ENCODE measurements around the gene PRIMA1. TPM values are rescaled to one million over a fixed set of nuclear protein-coding genes. Genes with fewer than 3 reads are reported as not detected.

The PRIMA1 gene
- total and polyA plus RNA-seq, 8 donors = 1.2 to 9.9 (median 4.9) TPM

GRCh38 chr14:93765155-93765554 is 23.1 kb downstream of the PRIMA1 start:
- Histone ChIP-seq H3K9me3 (no peaks in the 10 kb centered on the region), H3K36me3 (peaks cover 0 to 17% (median 4%) of the 10 kb centered on the region in 4 donors), H3K27ac (peak overlapping the region in 4 of 5 donors; percentile 21 to 87 (median 65)), H3K4me3 (no peak overlapping the region), H3K27me3 (peaks cover 0 to 10% (median 0%) of the 10 kb centered on the region in 3 donors), H3K4me1 (peaks cover 4 to 56% (median 17%) of the 10 kb centered on the region in 4 donors)
- TF ChIP-seq CTCF (IDR thresholded peaks at IDR 0.05) = no peak
- peak in 2 of 3 donors; percentile 21 to 43 for TF ChIP-seq POLR2AphosphoS5 (IDR thresholded peaks at IDR 0.05)
- peak; percentile 86 for TF ChIP-seq EP300 (IDR thresholded peaks at IDR 0.05)
- TF ChIP-seq POLR2A (IDR thresholded peaks at IDR 0.05) = no peak
- WGBS, 5 donors = 55 to 77% (median 64%) methylated on average over 4 of the region's 4 CpGs
- DNase-seq = no peak
- intact Hi-C loops (cut with DNase I; ENCODE audit: low total_unique reads) = no loop called here

- peak; percentile 23 to 85 (median 77) for TF ChIP-seq POLR2AphosphoS5 (IDR thresholded peaks at IDR 0.05)
- peak; percentile 99 for TF ChIP-seq EP300 (IDR thresholded peaks at IDR 0.05)
- TF ChIP-seq CTCF (IDR thresholded peaks at IDR 0.05) = no peak
- no peak for TF ChIP-seq POLR2A (IDR thresholded peaks at IDR 0.05)
- Histone ChIP-seq H3K9me3 (no peaks in the 10 kb centered on the region), H3K27me3 (peaks cover 0 to 10% (median 0%) of the 10 kb centered on the region in 3 donors), H3K4me1 (peaks cover 4 to 66% (median 21%) of the 10 kb centered on the region in 4 donors), H3K36me3 (peaks cover 0 to 7% (median under 1%) of the 10 kb centered on the region in 4 donors), H3K4me3 (no peak overlapping the region), H3K27ac (peak overlapping the region; percentile 28 to 87 (median 64))
- peak in 1 of 2 donors; percentile 69 for DNase-seq
- 20 to 47% (median 40%) methylated on average over 7 to 8 of the region's 8 CpGs for WGBS, 5 donors
- intact Hi-C loops (cut with DNase I; ENCODE audit: low total_unique reads) = no loop called here
Measured at GRCh38 chr14:93764211-93764659, 24.1 kb downstream of the PRIMA1 start.

- WGBS, 5 donors = 29 to 59% (median 35%) methylated on average over 15 of the region's 15 CpGs
- DNase-seq = peak in 1 of 2 donors; percentile 75
- Histone ChIP-seq H3K4me3 (no peak overlapping the region), H3K9me3 (no peaks in the 10 kb centered on the region), H3K27ac (peak overlapping the region in 4 of 5 donors; percentile 30 to 87 (median 49)), H3K36me3 (no peaks in the 10 kb centered on the region), H3K27me3 (no peaks in the 10 kb centered on the region), H3K4me1 (peaks cover 3 to 57% (median 19%) of the 10 kb centered on the region in 4 donors)
- TF ChIP-seq EP300 (IDR thresholded peaks at IDR 0.05) (peak; percentile 61), CTCF (IDR thresholded peaks at IDR 0.05) (no peak), POLR2A (IDR thresholded peaks at IDR 0.05) (no peak), POLR2AphosphoS5 (IDR thresholded peaks at IDR 0.05) (peak in 1 of 3 donors; percentile 84)
- intact Hi-C loops (cut with DNase I; ENCODE audit: low total_unique reads) = no loop called here
Measured at GRCh38 chr14:93759719-93760307, 28.5 kb downstream of the PRIMA1 start.

GRCh38 chr14:93757206-93757605 is 31.1 kb downstream of the PRIMA1 start:
- H3K27ac ChIP-seq = peak overlapping the region in 4 of 5 donors; percentile 31 to 87 (median 58)
- H3K27me3 ChIP-seq = peaks cover 0 to 4% (median 0%) of the 10 kb centered on the region in 3 donors
- no peak overlapping the region for H3K4me3 ChIP-seq
- H3K9me3 ChIP-seq = no peaks in the 10 kb centered on the region
- no peak for DNase-seq
- TF ChIP-seq POLR2AphosphoS5 (IDR thresholded peaks at IDR 0.05) (peak in 1 of 3 donors; percentile 24), CTCF (IDR thresholded peaks at IDR 0.05) (no peak)
- 74 to 85% (median 79%) methylated on average over 12 of the region's 12 CpGs for WGBS, 5 donors
- peaks cover 0 to 48% (median 10%) of the 10 kb centered on the region in 4 donors for H3K4me1 ChIP-seq
- intact Hi-C loops (cut with DNase I; ENCODE audit: low total_unique reads) = no loop called here
- H3K36me3 ChIP-seq = no peaks in the 10 kb centered on the region

Data from stomach (tissue), 9 donors.